Keratinocyte (primary cell): ENCODE data around the gene RYR2. TPM values are rescaled to one million over a fixed set of nuclear protein-coding genes. Genes with fewer than 3 reads are reported as not detected.

Experiments
- DNase-seq: peaks from one replicate; pipeline ENCODE4 v3.0.0-alpha.2; 2011; ENCODE audit warnings: low read depth, missing footprints, low spot score
- FAIRE-seq: peaks from 2 replicates; lab custom pipeline; 2011; peaks lifted over from hg19 to GRCh38; lab: Jason Lieb, UNC
- H2AFZ ChIP-seq: 2 replicates; pipeline ENCODE4 v1.6.0; 2012; ENCODE audit warnings: low read length, control low read depth, inconsistent platforms; ENCODE audit not compliant: control insufficient read depth
- H3K27ac ChIP-seq: 2 replicates; pipeline ENCODE4 v1.5.1; 2011; ENCODE audit warnings: low read length; ENCODE audit not compliant: control insufficient read depth, insufficient read depth
- H3K27me3 ChIP-seq: 3 replicates; pipeline ENCODE4 v1.6.0; 2011; ENCODE audit warnings: low read length; ENCODE audit not compliant: control insufficient read depth, insufficient read depth; ENCODE audit errors: extremely low read depth
- H3K36me3 ChIP-seq, 2 experiments: 2 replicates in 1 of 2; 3 replicates in 1 of 2; pipeline ENCODE4 v1.5.1; 2011; ENCODE audit warnings: low read length in 2 of 2, mild to moderate bottlenecking in 1 of 2; ENCODE audit not compliant: control insufficient read depth in 2 of 2, insufficient read depth in 2 of 2; ENCODE audit errors: extremely low read depth in 1 of 2
- H3K4me1 ChIP-seq: 3 replicates; pipeline ENCODE4 v1.5.1; 2011; ENCODE audit warnings: low read length; ENCODE audit not compliant: control insufficient read depth, insufficient read depth; ENCODE audit errors: extremely low read depth
- H3K4me2 ChIP-seq: 3 replicates; pipeline ENCODE4 v1.6.0; 2011; ENCODE audit warnings: low read depth, low read length; ENCODE audit not compliant: control insufficient read depth, insufficient read depth; ENCODE audit errors: extremely low read depth
- H3K4me3 ChIP-seq, 3 experiments: fragments of 200-600 bp in 1 of 3; sonication (generic) in 1 of 3; 2 replicates in 2 of 3; 3 replicates in 1 of 3; pipeline ENCODE4 v1.5.1; 2011 to 2016; ENCODE audit warnings: low read length in 3 of 3, mild to moderate bottlenecking in 3 of 3, control low read depth in 2 of 3, inconsistent platforms in 1 of 3, low read depth in 1 of 3, mixed read lengths in 1 of 3, mixed run types in 1 of 3, moderate library complexity in 1 of 3; ENCODE audit not compliant: control insufficient read depth in 2 of 3, insufficient read depth in 2 of 3; ENCODE audit errors: extremely low read depth in 1 of 3
- H3K79me2 ChIP-seq: 2 replicates; pipeline ENCODE4 v1.6.0; 2012; ENCODE audit warnings: low read length; ENCODE audit not compliant: control insufficient read depth, insufficient read depth
- H3K9ac ChIP-seq: 3 replicates; pipeline ENCODE4 v1.6.0; 2011; ENCODE audit warnings: low read length; ENCODE audit not compliant: control insufficient read depth, insufficient read depth; ENCODE audit errors: extremely low read depth
- H3K9me1 ChIP-seq: 3 replicates; pipeline ENCODE4 v1.6.0; 2011; ENCODE audit warnings: low read length; ENCODE audit not compliant: control insufficient read depth, insufficient read depth; ENCODE audit errors: extremely low read depth
- H3K9me3 ChIP-seq: 2 replicates; pipeline ENCODE4 v1.5.1; 2012; ENCODE audit warnings: low read depth, low read length; ENCODE audit not compliant: control insufficient read depth
- H4K20me1 ChIP-seq: 3 replicates; pipeline ENCODE4 v1.6.0; 2011; ENCODE audit warnings: low read length; ENCODE audit not compliant: control insufficient read depth, insufficient read depth; ENCODE audit errors: extremely low read depth
- CTCF ChIP-seq, 3 experiments: IDR thresholded peaks in 1 of 3; conservative IDR thresholded peaks in 1 of 3; optimal IDR thresholded peaks in 1 of 3; 2 replicates in 2 of 3; 3 replicates in 1 of 3; pipeline versions ENCODE3 to v1.5.1; 2011; ENCODE audit warnings: low read length in 3 of 3, mild to moderate bottlenecking in 3 of 3, moderate library complexity in 2 of 3, control low read depth in 1 of 3, inconsistent platforms in 1 of 3; ENCODE audit not compliant: insufficient read depth in 2 of 3; ENCODE audit errors: extremely low read depth in 1 of 3
- EZH2 ChIP-seq: IDR thresholded peaks from one replicate; pipeline ENCODE4 v1.6.1; 2012; ENCODE audit warnings: inconsistent platforms, mild to moderate bottlenecking, low read length, moderate library complexity
- dilution Hi-C: fragments of 300-500 bp; cut with MboI; formaldehyde crosslinking; loops from one replicate; pipeline ENCODE4 v1.7.0; 2020; ENCODE audit warnings: low sequenced_read_pairs; ENCODE audit not compliant: extremely low pct_ligation_motif_present
- polyA plus RNA-seq, 5 experiments: library from polyadenylated mRNA; depleted of rRNA in 3 of 5; stranded (reverse) in 3 of 5; stranded (forward) in 1 of 5; unstranded in 1 of 5; fragments of >200 nt; gene quantifications; 1 replicate in 1 of 5; 2 replicates in 3 of 5; 3 replicates in 1 of 5; pipeline versions ENCODE4 v1.2.1 to v1.2.3, GENCODE V29; 2011 to 2012; ENCODE audit warnings: missing spikeins in 2 of 5, low read depth in 1 of 5, low replicate concordance in 1 of 5

Gene RYR2
- polyA plus RNA-seq, 1 donor (not counting 4 experiments of a cell fraction or from before 2014, with no cell fraction given) = 0.05 TPM

GRCh38 chr1:237244778-237245177 is 202.8 kb downstream of the RYR2 start:
- H3K9ac ChIP-seq = no peak overlapping the region
- no peaks in the 10 kb centered on the region for H3K9me1 ChIP-seq
- FAIRE-seq (no peak), DNase-seq (no peak)
- H2AFZ ChIP-seq = no peak overlapping the region
- H3K4me1 ChIP-seq = no peaks in the 10 kb centered on the region
- H3K27ac ChIP-seq = no peak overlapping the region
- no peak for TF ChIP-seq EZH2
- no peak for TF ChIP-seq CTCF (optimal IDR thresholded peaks at IDR 0.05 in 1 of 3, IDR thresholded peaks at IDR 0.05 in 1 of 3, conservative IDR thresholded peaks at IDR 0.05 in 1 of 3; ENCODE audit: extremely low read depth in 1 of 3, insufficient read depth in 2 of 3, low read length in 3 of 3)
- H4K20me1 ChIP-seq = no peaks in the 10 kb centered on the region
- no peaks in the 10 kb centered on the region for H3K36me3 ChIP-seq
- H3K4me2 ChIP-seq = no peak overlapping the region
- no peaks in the 10 kb centered on the region for H3K79me2 ChIP-seq
- H3K9me3 ChIP-seq = no peaks in the 10 kb centered on the region
- no peak overlapping the region for H3K4me3 ChIP-seq
- H3K27me3 ChIP-seq = no peaks in the 10 kb centered on the region
- dilution Hi-C loops = no loop called here

GRCh38 chr1:237247442-237247841 is 205.5 kb downstream of the RYR2 start:
- no peak for FAIRE-seq

More at GRCh38 chr1:237247442-237247841, 205.5 kb downstream of the RYR2 start:
- Histone ChIP-seq H3K4me2 (no peak overlapping the region), H3K4me3 (no peak overlapping the region), H3K27me3 (no peaks in the 10 kb centered on the region), H3K9me1 (no peaks in the 10 kb centered on the region), H4K20me1 (no peaks in the 10 kb centered on the region), H3K4me1 (no peaks in the 10 kb centered on the region), H3K9ac (no peak overlapping the region), H3K9me3 (peaks cover 2% of the 10 kb centered on the region), H3K27ac (no peak overlapping the region), H3K36me3 (no peaks in the 10 kb centered on the region), H2AFZ (no peak overlapping the region), H3K79me2 (no peaks in the 10 kb centered on the region)
- TF ChIP-seq EZH2 (no peak), CTCF (optimal IDR thresholded peaks at IDR 0.05 in 1 of 3, IDR thresholded peaks at IDR 0.05 in 1 of 3, conservative IDR thresholded peaks at IDR 0.05 in 1 of 3; ENCODE audit: extremely low read depth in 1 of 3, insufficient read depth in 2 of 3, low read length in 3 of 3) (no peak)
- dilution Hi-C loops = no loop called here
- DNase-seq = no peak
